ENCODE results near the gene HESX1.

HESX1 gene

GRCh38 chr3:57199895-57200297 is at the start of gene HESX1:
TSS of gene HESX1 (minus strand) at chr3:57199978. CDS start at chr3:57199918, 60 bp downstream.
- no peak within 1 kb of the TSS for H3K4me3 ChIP-seq (ENCODE audit: low read length)
- DNase-seq (ENCODE audit: low read depth): no peak
- TF ChIP-seq, protein P1, sequence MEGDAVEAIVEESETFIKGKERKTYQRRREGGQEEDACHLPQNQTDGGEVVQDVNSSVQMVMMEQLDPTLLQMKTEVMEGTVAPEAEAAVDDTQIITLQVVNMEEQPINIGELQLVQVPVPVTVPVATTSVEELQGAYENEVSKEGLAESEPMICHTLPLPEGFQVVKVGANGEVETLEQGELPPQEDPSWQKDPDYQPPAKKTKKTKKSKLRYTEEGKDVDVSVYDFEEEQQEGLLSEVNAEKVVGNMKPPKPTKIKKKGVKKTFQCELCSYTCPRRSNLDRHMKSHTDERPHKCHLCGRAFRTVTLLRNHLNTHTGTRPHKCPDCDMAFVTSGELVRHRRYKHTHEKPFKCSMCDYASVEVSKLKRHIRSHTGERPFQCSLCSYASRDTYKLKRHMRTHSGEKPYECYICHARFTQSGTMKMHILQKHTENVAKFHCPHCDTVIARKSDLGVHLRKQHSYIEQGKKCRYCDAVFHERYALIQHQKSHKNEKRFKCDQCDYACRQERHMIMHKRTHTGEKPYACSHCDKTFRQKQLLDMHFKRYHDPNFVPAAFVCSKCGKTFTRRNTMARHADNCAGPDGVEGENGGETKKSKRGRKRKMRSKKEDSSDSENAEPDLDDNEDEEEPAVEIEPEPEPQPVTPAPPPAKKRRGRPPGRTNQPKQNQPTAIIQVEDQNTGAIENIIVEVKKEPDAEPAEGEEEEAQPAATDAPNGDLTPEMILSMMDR (IDR thresholded peaks at IDR 0.05; ENCODE audit: insufficient read depth, low read depth, low read length, missing control alignments): no peak

DNA sequence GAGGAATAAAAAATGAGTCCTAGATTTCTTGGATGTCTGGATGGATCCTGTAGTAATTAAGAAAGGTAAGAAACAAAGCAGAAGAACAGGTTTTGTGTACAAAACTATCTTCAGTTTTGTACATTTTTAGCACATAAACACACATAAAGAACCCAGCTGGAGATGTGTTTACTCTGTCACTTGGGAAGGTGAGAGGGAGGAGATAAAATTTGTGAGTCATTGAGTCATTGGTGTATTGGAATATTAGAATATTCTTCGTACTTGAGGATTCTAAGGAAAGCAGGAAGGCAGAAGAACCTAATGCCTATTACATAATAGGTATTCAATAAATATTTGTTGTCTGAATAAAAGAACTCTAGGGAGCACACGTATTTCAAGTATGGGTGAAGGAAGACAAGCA is 45.2 kb upstream of the HESX1 start:
- TF ChIP-seq, protein P1 (IDR thresholded peaks at IDR 0.05; ENCODE audit: insufficient read depth, low read depth, low read length, missing control alignments): no peak
- DNase-seq (ENCODE audit: low read depth): no peak
- H3K4me3 ChIP-seq (ENCODE audit: low read length): no peak overlapping the region

DNA sequence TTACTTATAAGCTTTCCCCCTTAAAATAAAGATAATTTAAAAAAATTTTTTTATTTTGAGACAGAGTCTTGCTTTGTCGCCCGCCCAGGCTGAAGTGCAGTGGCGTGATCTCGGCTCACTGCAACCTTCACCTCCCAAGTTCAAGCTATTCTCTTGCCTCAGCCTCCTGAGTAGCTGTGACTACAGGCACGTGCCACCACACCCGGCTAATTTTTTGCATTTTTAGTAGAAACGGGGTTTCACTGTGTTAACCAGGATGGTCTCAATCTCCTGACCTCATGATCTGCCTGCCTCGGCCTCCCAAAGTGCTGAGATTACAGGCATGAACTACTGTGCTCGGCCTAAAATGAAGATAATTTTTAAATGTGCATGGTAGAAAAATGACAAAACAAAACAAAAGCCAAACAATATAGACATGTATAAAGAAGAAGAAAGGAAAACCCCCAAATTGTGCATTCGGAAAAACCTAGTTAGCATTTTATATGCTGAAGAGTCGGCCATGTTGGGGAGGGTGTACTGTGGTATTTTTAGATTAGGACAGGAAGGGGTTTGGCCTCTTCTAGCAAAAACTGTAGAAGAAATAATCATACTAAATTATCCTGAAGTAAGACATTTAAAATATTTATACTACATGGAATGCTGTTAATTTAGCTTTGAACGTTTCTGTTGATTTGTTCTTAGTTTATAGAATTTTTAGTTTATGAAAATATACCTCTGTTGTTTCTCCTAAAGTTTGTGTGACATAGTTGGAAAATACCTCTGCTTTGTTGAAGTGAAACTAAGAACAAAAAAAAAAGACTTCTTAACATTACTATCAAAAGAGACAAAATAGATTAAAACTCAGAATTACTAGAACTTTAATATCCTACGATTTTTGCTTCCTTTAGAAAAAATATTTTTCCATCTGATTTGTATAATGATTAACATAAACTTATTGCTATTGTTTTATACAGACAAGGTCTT is 35.1 kb upstream of the HESX1 start:
- DNase-seq (ENCODE audit: low read depth): no peak
- H3K4me3 ChIP-seq (ENCODE audit: low read length): no peak overlapping the region
- TF ChIP-seq, protein P1 (IDR thresholded peaks at IDR 0.05; ENCODE audit: insufficient read depth, low read depth, low read length, missing control alignments): no peak

- H3K4me3 ChIP-seq (ENCODE audit: low read length): no peak overlapping the region
- no peak for DNase-seq (ENCODE audit: low read depth)
- TF ChIP-seq, protein P1 (IDR thresholded peaks at IDR 0.05; ENCODE audit: insufficient read depth, low read depth, low read length, missing control alignments): no peak
These were observed 34.0 kb upstream of the HESX1 start for GRCh38 chr3:57233799-57234198.

- DNase-seq (ENCODE audit: low read depth): peak; percentile 62
- no peak overlapping the region for H3K4me3 ChIP-seq (ENCODE audit: low read length)
- TF ChIP-seq, protein P1 (IDR thresholded peaks at IDR 0.05; ENCODE audit: insufficient read depth, low read depth, low read length, missing control alignments): no peak
These were observed 30.2 kb upstream of the HESX1 start for GRCh38 chr3:57230006-57230405.

DNA sequence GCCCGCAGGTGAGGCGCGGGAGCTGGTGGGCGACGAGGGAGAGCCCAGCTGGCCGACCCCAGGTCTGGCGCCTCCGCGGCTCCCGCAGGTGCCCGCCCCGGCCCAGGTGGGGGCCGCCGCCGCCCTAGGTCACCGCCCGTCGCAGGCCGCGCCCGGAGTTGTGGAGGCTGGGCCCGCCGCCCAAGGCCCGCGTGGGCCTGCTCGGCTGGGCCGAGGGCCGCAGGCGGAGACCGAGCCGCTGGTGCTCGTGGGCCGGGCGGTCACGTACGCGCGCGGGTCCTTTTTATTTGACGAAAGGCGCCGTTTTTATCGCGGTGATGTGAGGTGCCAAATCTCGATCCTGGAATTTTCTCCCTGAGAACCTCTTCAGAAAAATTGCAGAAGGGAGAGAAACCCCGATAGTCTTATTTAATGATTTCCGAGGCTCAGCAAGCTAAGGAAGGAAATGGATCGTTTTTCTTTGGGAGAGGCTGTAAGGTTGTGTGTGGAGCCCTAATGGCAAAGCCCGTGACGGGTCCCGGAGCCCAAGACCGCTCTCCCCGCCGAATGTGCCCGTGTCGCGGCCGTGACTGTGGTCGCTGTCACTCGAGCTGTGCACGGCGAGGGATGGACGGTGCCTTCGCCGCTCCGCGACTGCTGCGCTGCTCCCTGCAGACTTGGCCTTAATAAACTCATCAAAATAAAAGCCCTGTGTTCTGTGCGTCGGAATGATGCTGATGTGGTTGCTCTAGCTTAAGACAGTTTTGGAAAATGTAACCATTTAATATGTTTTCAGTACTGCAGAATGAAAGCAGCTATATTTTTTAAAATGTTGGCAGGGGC is 28.4 kb upstream of the HESX1 start:
- peak; percentile 44 for DNase-seq (ENCODE audit: low read depth)
- H3K4me3 ChIP-seq (ENCODE audit: low read length): peak overlapping the region; percentile 82
- TF ChIP-seq, protein P1 (IDR thresholded peaks at IDR 0.05; ENCODE audit: insufficient read depth, low read depth, low read length, missing control alignments): no peak

All from epithelial cell of esophagus (primary cell).